Measurements from ENCODE around the gene NFYC. TPM values are rescaled to one million over a fixed set of nuclear protein-coding genes. Genes with fewer than 3 reads are reported as not detected.

Gene NFYC
- polyA plus RNA-seq, 1 of the 3 experiments (the other 2 are of a cell fraction), result 72.4 TPM

DNA sequence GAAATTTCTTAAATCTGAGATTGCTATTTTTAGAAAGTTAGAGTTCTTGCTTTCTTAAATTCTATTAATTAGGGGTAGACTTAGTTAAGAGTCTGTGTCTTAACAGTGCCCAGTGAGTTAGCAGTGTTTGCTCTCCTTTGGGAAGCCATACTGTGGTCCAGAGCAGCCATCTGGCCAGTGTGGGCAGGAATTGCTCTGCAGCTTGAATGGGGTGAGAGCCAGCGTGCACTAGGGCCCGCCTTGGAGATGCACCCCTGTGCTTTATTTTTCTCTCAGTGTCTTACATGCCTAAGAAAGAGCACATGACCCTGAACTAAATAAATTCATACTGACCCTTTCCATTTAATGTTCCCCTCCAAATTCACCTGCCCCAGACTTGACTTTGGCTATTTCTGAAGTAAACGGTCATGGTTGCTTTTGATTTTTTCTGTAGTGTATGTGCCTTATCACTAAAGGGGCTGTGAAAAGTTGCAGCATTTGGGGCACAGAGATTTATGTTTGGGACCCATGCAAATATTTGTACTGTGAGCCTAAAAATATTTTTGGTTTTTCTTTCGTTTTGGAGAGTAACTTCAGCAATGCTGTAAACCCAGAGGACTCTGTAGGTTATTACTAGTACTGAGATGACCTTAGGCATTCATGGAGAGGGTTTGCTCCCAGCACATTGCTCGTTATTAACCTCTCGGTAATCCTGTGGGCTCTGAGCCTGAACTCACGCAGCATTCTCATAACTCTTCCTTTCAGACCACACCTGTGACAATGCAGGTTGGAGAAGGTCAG is 70.8 kb downstream of the NFYC start:
- Histone ChIP-seq H3K9ac (no peak overlapping the region), H3K36me3 (replicated peaks in 1 of 2; ENCODE audit: control insufficient read depth in 1 of 2, insufficient read depth in 2 of 2, low read length in 1 of 2) (peaks cover 45 to 79% of the 10 kb centered on the region in 2 experiments), H3K4me2 (no peak overlapping the region), H4K20me1 (ENCODE audit: insufficient read depth) (no peaks in the 10 kb centered on the region), H3F3A (replicated peaks; ENCODE audit: insufficient read depth) (no peaks in the 10 kb centered on the region), H3K9me2 (no peaks in the 10 kb centered on the region), H2AFZ (ENCODE audit: low read depth) (no peak overlapping the region), H3K4me1 (ENCODE audit: control insufficient read depth in 1 of 2, insufficient read depth in 2 of 2, low read depth in 1 of 2, low read length in 1 of 2) (peaks cover 0 to 13% of the 10 kb centered on the region in 2 experiments; a peak in 2 of 4 replicates), H3K4me3 (ENCODE audit: low read depth in 2 of 2, low read length in 1 of 2) (no peak overlapping the region), H3K27me3 (ENCODE audit: insufficient read depth) (no peaks in the 10 kb centered on the region), H3K79me2 (ENCODE audit: insufficient read depth) (no peaks in the 10 kb centered on the region), H3K27ac (ENCODE audit: low read depth in 2 of 2, low read length in 1 of 2) (no peak overlapping the region), H3K9me3 (no peaks in the 10 kb centered on the region)
- ChIA-PET CTCF (no interaction called here), POLR2A (no interaction called here)
- 98% methylated on average over 7 of the region's 7 CpGs for WGBS (ENCODE audit: low lambda C conversion rate)
- no peak for DNase-seq
- TF ChIP-seq NRF1 (IDR thresholded peaks at IDR 0.05; ENCODE audit: low read depth, low read length) (no peak), SMC3 (IDR thresholded peaks at IDR 0.05; ENCODE audit: low read depth, low read length) (no peak), GABPA (IDR thresholded peaks at IDR 0.05; ENCODE audit: low read depth) (no peak), RFX5 (IDR thresholded peaks at IDR 0.05; ENCODE audit: low read length) (no peak), EP300 (IDR thresholded peaks at IDR 0.05; ENCODE audit: borderline replicate concordance in 1 of 2, low read depth in 1 of 2, low read length in 1 of 2) (no peak), RXRA (IDR thresholded peaks at IDR 0.05; ENCODE audit: borderline replicate concordance, low read depth) (no peak), JUND (IDR thresholded peaks at IDR 0.05) (no peak), POLR2AphosphoS5 (IDR thresholded peaks at IDR 0.05; ENCODE audit: low read depth, low read length) (no peak), ELF1 (IDR thresholded peaks at IDR 0.05) (no peak)
- TF ChIP-seq, protein P1, sequence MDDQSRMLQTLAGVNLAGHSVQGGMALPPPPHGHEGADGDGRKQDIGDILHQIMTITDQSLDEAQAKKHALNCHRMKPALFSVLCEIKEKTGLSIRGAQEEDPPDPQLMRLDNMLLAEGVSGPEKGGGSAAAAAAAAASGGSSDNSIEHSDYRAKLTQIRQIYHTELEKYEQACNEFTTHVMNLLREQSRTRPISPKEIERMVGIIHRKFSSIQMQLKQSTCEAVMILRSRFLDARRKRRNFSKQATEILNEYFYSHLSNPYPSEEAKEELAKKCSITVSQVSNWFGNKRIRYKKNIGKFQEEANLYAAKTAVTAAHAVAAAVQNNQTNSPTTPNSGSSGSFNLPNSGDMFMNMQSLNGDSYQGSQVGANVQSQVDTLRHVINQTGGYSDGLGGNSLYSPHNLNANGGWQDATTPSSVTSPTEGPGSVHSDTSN (IDR thresholded peaks at IDR 0.05), result no peak

DNA sequence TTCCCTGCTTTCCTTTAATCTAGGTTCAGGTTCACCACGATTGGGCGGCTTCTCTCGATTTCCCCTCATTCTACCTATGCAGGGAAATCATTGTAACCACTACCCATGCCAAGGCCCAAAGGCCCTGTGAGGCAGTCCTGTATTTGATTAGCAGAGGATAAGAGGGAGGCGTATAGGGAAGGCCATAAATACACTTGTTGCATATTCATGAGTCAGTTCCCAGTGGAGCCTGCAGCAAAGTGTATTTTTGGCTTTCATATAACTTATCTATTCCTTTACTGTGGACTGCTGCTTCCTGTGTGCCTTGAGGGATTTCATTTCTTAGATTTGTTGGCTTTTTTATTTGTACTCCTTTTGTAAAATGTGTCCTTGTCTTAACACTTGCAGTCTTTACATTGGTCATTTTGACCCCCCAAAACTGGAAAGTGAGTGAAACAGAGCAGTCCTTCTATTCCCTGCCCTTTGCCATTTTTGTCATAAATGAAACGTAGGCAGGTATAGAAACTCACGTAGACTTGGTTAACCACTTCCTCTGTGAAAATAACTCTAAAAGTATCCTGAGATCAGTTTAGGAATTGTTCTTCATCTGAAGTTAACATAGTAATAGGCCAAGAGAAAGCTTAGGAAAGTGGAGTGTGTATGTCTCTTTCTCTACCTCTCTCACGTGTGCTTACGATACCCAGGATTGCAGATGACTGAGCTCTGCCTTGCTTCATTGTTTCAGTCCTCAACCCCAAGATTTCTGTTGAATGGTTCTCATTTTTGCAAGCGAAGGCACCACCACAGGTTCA is 72.4 kb downstream of the NFYC start:
- no peak overlapping the region for H3K4me2 ChIP-seq
- H3K9ac ChIP-seq, result no peak overlapping the region
- TF ChIP-seq YY1 (IDR thresholded peaks at IDR 0.05; ENCODE audit: low read depth) (no peak), JUND (IDR thresholded peaks at IDR 0.05) (no peak), MXI1 (IDR thresholded peaks at IDR 0.05; ENCODE audit: low read depth, low read length) (no peak)
- TF ChIP-seq, protein P2, sequence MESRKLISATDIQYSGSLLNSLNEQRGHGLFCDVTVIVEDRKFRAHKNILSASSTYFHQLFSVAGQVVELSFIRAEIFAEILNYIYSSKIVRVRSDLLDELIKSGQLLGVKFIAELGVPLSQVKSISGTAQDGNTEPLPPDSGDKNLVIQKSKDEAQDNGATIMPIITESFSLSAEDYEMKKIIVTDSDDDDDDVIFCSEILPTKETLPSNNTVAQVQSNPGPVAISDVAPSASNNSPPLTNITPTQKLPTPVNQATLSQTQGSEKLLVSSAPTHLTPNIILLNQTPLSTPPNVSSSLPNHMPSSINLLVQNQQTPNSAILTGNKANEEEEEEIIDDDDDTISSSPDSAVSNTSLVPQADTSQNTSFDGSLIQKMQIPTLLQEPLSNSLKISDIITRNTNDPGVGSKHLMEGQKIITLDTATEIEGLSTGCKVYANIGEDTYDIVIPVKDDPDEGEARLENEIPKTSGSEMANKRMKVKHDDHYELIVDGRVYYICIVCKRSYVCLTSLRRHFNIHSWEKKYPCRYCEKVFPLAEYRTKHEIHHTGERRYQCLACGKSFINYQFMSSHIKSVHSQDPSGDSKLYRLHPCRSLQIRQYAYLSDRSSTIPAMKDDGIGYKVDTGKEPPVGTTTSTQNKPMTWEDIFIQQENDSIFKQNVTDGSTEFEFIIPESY (IDR thresholded peaks at IDR 0.05; ENCODE audit: borderline replicate concordance, low read depth), result no peak
- TF ChIP-seq, protein P3, sequence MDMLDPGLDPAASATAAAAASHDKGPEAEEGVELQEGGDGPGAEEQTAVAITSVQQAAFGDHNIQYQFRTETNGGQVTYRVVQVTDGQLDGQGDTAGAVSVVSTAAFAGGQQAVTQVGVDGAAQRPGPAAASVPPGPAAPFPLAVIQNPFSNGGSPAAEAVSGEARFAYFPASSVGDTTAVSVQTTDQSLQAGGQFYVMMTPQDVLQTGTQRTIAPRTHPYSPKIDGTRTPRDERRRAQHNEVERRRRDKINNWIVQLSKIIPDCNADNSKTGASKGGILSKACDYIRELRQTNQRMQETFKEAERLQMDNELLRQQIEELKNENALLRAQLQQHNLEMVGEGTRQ (IDR thresholded peaks at IDR 0.05; ENCODE audit: borderline replicate concordance, low read depth, low read length), result no peak
- H3K9me2 ChIP-seq, result no peaks in the 10 kb centered on the region
- H3K36me3 ChIP-seq (replicated peaks in 1 of 2; ENCODE audit: control insufficient read depth in 1 of 2, insufficient read depth in 2 of 2, low read length in 1 of 2), result peaks cover 42 to 76% of the 10 kb centered on the region in 2 experiments
- H3K27me3 ChIP-seq (ENCODE audit: insufficient read depth), result no peaks in the 10 kb centered on the region
- H2AFZ ChIP-seq (ENCODE audit: low read depth), result no peak overlapping the region
- H3K9me3 ChIP-seq, result no peaks in the 10 kb centered on the region
- no peaks in the 10 kb centered on the region for H3F3A ChIP-seq (replicated peaks; ENCODE audit: insufficient read depth)
- ChIA-PET CTCF (interaction anchor here (1.0 to 2.9 kb wide), 7 partner anchors 8 to 197 kb away, joined by 3 to 31 read pairs (median 7); no protein-coding TSS in a partner anchor), POLR2A (no interaction called here)
- no peak for DNase-seq
- H3K4me3 ChIP-seq (ENCODE audit: low read depth in 2 of 2, low read length in 1 of 2), result no peak overlapping the region
- H3K27ac ChIP-seq (ENCODE audit: low read depth in 2 of 2, low read length in 1 of 2), result no peak overlapping the region
- WGBS (ENCODE audit: low lambda C conversion rate), result 91% methylated on average over 9 of the region's 9 CpGs
- no peaks in the 10 kb centered on the region for H3K79me2 ChIP-seq (ENCODE audit: insufficient read depth)
- H4K20me1 ChIP-seq (ENCODE audit: insufficient read depth), result no peaks in the 10 kb centered on the region
- peaks cover 0 to 13% of the 10 kb centered on the region in 2 experiments; a peak in 2 of 4 replicates for H3K4me1 ChIP-seq (ENCODE audit: control insufficient read depth in 1 of 2, insufficient read depth in 2 of 2, low read depth in 1 of 2, low read length in 1 of 2)

All from SK-N-SH (cell line).